Liver (tissue), 9 donors: ENCODE results near the gene SREK1IP1. TPM values are rescaled to one million over a fixed set of nuclear protein-coding genes. Genes with fewer than 3 reads are reported as not detected.

Experiments used
- DNase-seq: peaks from one replicate; pipeline ENCODE4 v3.0.0-alpha.2; 2017; ENCODE audit warnings: low spot score
- H3K27ac ChIP-seq, 2 donors: one replicate each; pipeline ENCODE4 v1.7.0; 2013; ENCODE audit warnings: inconsistent platforms in 2 of 2, low read length in 2 of 2, control low read depth in 1 of 2, low read depth in 1 of 2, mild to moderate bottlenecking in 1 of 2
- H3K27me3 ChIP-seq, 4 donors: one replicate each; pipeline versions ENCODE4 v1.6.1 to v1.7.0; 2013; ENCODE audit warnings: low read length in 3 of 4, inconsistent platforms in 1 of 4, mild to moderate bottlenecking in 1 of 4, moderate library complexity in 1 of 4; ENCODE audit not compliant: control insufficient read depth in 4 of 4, insufficient read depth in 4 of 4
- H3K36me3 ChIP-seq, 4 donors: one replicate each; pipeline versions ENCODE4 v1.6.1 to v1.7.0; 2013; ENCODE audit warnings: low read length in 3 of 4, mild to moderate bottlenecking in 3 of 4, low read depth in 1 of 4, moderate library complexity in 1 of 4; ENCODE audit not compliant: control insufficient read depth in 4 of 4, insufficient read depth in 3 of 4
- H3K4me1 ChIP-seq, 4 donors: one replicate each; pipeline versions ENCODE4 v1.6.1 to v1.7.0; 2013; ENCODE audit warnings: low read length in 3 of 4, mild to moderate bottlenecking in 3 of 4, moderate library complexity in 1 of 4; ENCODE audit not compliant: control insufficient read depth in 4 of 4, insufficient read depth in 4 of 4
- H3K4me3 ChIP-seq, 3 donors: one replicate each; pipeline versions ENCODE4 v1.6.1 to v1.7.0; 2013; ENCODE audit warnings: low read length in 3 of 3, control low read depth in 1 of 3, low read depth in 1 of 3, mild to moderate bottlenecking in 1 of 3
- H3K9ac ChIP-seq, 2 donors: one replicate each; pipeline ENCODE4 v1.7.0; 2013; ENCODE audit warnings: low read length in 2 of 2, mild to moderate bottlenecking in 2 of 2, moderate library complexity in 2 of 2, control low read depth in 1 of 2, low read depth in 1 of 2
- H3K9me3 ChIP-seq, 4 donors: one replicate each; pipeline versions ENCODE4 v1.6.1 to v1.7.0; 2013; ENCODE audit warnings: low read length in 3 of 4; ENCODE audit not compliant: control insufficient read depth in 4 of 4
- ATF3 ChIP-seq: IDR thresholded peaks from 2 replicates; pipeline ENCODE4 v1.6.1; 2016; ENCODE audit warnings: antibody characterized with exemption
- CTCF ChIP-seq: fragments of 150-350 bp; IDR thresholded peaks from 2 replicates; pipeline ENCODE4 v1.5.1; 2017; ENCODE audit warnings: improper control_type of control experiment, low read depth, low read length; ENCODE audit not compliant: missing input control
- EGR1 ChIP-seq, 2 donors: IDR thresholded peaks; 2 replicates each; pipeline ENCODE4 v1.6.1; 2016 to 2018; ENCODE audit warnings: antibody characterized with exemption in 2 of 2, low read depth in 2 of 2
- FOXA1 ChIP-seq: IDR thresholded peaks from 2 replicates; pipeline ENCODE4 v1.6.1; 2016; ENCODE audit warnings: antibody characterized with exemption
- GABPA ChIP-seq, 2 donors: IDR thresholded peaks in 1 of 2; conservative IDR thresholded peaks in 1 of 2; 2 replicates each; pipeline ENCODE4 v1.6.1; 2016; ENCODE audit warnings: antibody characterized with exemption in 2 of 2, mild to moderate bottlenecking in 1 of 2, moderate library complexity in 1 of 2
- HNF4A ChIP-seq, 2 donors: conservative IDR thresholded peaks; 2 replicates each; pipeline ENCODE4 v1.6.1; 2016; ENCODE audit warnings: antibody characterized with exemption in 2 of 2, mild to moderate bottlenecking in 2 of 2
- HNF4G ChIP-seq: IDR thresholded peaks from 2 replicates; pipeline ENCODE4 v1.6.1; 2016; ENCODE audit warnings: antibody characterized with exemption
- JUND ChIP-seq, 2 donors: IDR thresholded peaks; 2 replicates each; pipeline ENCODE4 v1.6.1; 2016; ENCODE audit warnings: antibody characterized with exemption in 2 of 2
- RAD21 ChIP-seq, 2 donors: IDR thresholded peaks; 2 replicates each; pipeline ENCODE4 v1.6.1; 2016; ENCODE audit warnings: antibody characterized with exemption in 2 of 2, mild to moderate bottlenecking in 2 of 2
- RXRA ChIP-seq, 2 donors: IDR thresholded peaks; 2 replicates each; pipeline ENCODE4 v1.6.1; 2017 to 2018; ENCODE audit warnings: antibody characterized with exemption in 2 of 2, mild to moderate bottlenecking in 1 of 2
- SP1 ChIP-seq: IDR thresholded peaks from 2 replicates; pipeline ENCODE4 v1.6.1; 2018; ENCODE audit warnings: antibody characterized with exemption, mild to moderate bottlenecking
- TAF1 ChIP-seq: conservative IDR thresholded peaks from 2 replicates; pipeline ENCODE4 v1.6.1; 2016; ENCODE audit warnings: antibody characterized with exemption, mild to moderate bottlenecking
- YY1 ChIP-seq: IDR thresholded peaks from 2 replicates; pipeline ENCODE4 v1.6.1; 2016; ENCODE audit warnings: antibody characterized with exemption, mild to moderate bottlenecking
- ZBTB33 ChIP-seq: IDR thresholded peaks from 2 replicates; pipeline ENCODE4 v1.6.1; 2016; ENCODE audit warnings: antibody characterized with exemption
- WGBS: extraction: QIAGEN DNeasy Blood & Tissue Kit; methylation state at CpG from one replicate; pipeline ENCODE4 v1.1.7; 2013; 5-methylcytosine and 5-hydroxymethylcytosine counted together
- polyA plus RNA-seq, 2 donors: library from polyadenylated mRNA; stranded (reverse) in 1 of 2; unstranded in 1 of 2; fragments of 200-250 nt in 1 of 2; fragments of >200 nt in 1 of 2; fragmentation: Nextera tagmentation in 1 of 2; extraction: Ambion mirVana in 1 of 2; gene quantifications; one replicate each; pipeline versions ENCODE4 v1.2.1 to v1.2.3, GENCODE V29; 2013 to 2015
- total RNA-seq, 2 donors: library from RNA; depleted of rRNA; stranded (reverse); fragments of >200 nt; gene quantifications; one replicate each; pipeline ENCODE4 v1.2.3, GENCODE V29; 2014
- donor health status: healthy.
- donor health status: healthy.
- donor health status: healthy.
- donor health status: healthy.
- donor health status: healthy.

The SREK1IP1 gene
- total and polyA plus RNA-seq, 4 donors = 2.9 to 22.0 (median 7.8) TPM

- no peak for TF ChIP-seq HNF4A (conservative IDR thresholded peaks at IDR 0.05)
- no peak for TF ChIP-seq YY1
- TF ChIP-seq ATF3 = no peak
- no peak for TF ChIP-seq JUND (IDR thresholded peaks at IDR 0.05)
- TF ChIP-seq HNF4G = no peak
- no peak for TF ChIP-seq TAF1
- TF ChIP-seq FOXA1 = no peak
- no peak for TF ChIP-seq RXRA (IDR thresholded peaks at IDR 0.05)
Observed at GRCh38 chr5:64786372-64786771, 17.9 kb upstream of the SREK1IP1 start (continued).

GRCh38 chr5:64784451-64785025 lies 16.0 kb upstream of the SREK1IP1 start:
- 7% methylated on average over 3 of the region's 3 CpGs for WGBS
- peak; percentile 75 for DNase-seq
- H3K4me1 ChIP-seq = no peaks in the 10 kb centered on the region
- no peaks in the 10 kb centered on the region for H3K27me3 ChIP-seq
- H3K4me3 ChIP-seq = no peak overlapping the region
- H3K9me3 ChIP-seq = no peaks in the 10 kb centered on the region
- H3K36me3 ChIP-seq = peaks cover 0 to 9% (median 4%) of the 10 kb centered on the region in 4 donors
- TF ChIP-seq SP1 (no peak), RAD21 (IDR thresholded peaks at IDR 0.05) (peak; percentile 93 to 95), CTCF (peak; percentile 81), HNF4A (conservative IDR thresholded peaks at IDR 0.05) (no peak)
- no peak overlapping the region for H3K9ac ChIP-seq
- H3K27ac ChIP-seq = no peak overlapping the region

- no peak overlapping the region for H3K4me3 ChIP-seq
- H3K36me3 ChIP-seq = peaks cover 0 to 4% (median 2%) of the 10 kb centered on the region in 4 donors
- no peaks in the 10 kb centered on the region for H3K9me3 ChIP-seq
- no peak overlapping the region for H3K27ac ChIP-seq
- 84% methylated on average over 1 of the region's 1 CpG for WGBS
- no peak for TF ChIP-seq RXRA (IDR thresholded peaks at IDR 0.05)
- TF ChIP-seq ATF3 = no peak
- TF ChIP-seq GABPA (IDR thresholded peaks at IDR 0.05 in 1 of 2, conservative IDR thresholded peaks at IDR 0.05 in 1 of 2) = no peak
- TF ChIP-seq TAF1 = no peak
- no peak overlapping the region for H3K9ac ChIP-seq
- peaks cover 0 to 4% (median 2%) of the 10 kb centered on the region in 4 donors for H3K4me1 ChIP-seq
- no peak for DNase-seq
- no peaks in the 10 kb centered on the region for H3K27me3 ChIP-seq
Observed at GRCh38 chr5:64775291-64775690, 6.8 kb upstream of the SREK1IP1 start.

GRCh38 chr5:64773533-64773932 lies 5.0 kb upstream of the SREK1IP1 start:
- H3K27ac ChIP-seq = no peak overlapping the region
- no peak overlapping the region for H3K9ac ChIP-seq
- no peak for DNase-seq
- peaks cover 0 to 4% (median 2%) of the 10 kb centered on the region in 4 donors for H3K36me3 ChIP-seq
- no peaks in the 10 kb centered on the region for H3K9me3 ChIP-seq
- no peaks in the 10 kb centered on the region for H3K27me3 ChIP-seq
- no peak for TF ChIP-seq CTCF
- no peak for TF ChIP-seq GABPA (IDR thresholded peaks at IDR 0.05 in 1 of 2, conservative IDR thresholded peaks at IDR 0.05 in 1 of 2)
- no peak for TF ChIP-seq TAF1
- TF ChIP-seq ZBTB33 = no peak
- no peak for TF ChIP-seq FOXA1
- no peak for TF ChIP-seq EGR1 (IDR thresholded peaks at IDR 0.05; ENCODE audit: low read depth in 2 of 2)
- H3K4me3 ChIP-seq = no peak overlapping the region
- H3K4me1 ChIP-seq = peaks cover 4 to 17% (median 15%) of the 10 kb centered on the region in 4 donors
- 91% methylated on average over 1 of the region's 1 CpG for WGBS
